GM19397 (cell line): ENCODE data around the gene FADS6.
"Not testable (repeated sequence)": the region's sequence is repeated elsewhere in the genome, so short reads cannot be mapped to it uniquely, and the experiment has no call there.

Source experiments
- ATAC-seq: cut with Tn5 transposase; IDR thresholded peaks from one replicate; pipeline ENCODE4 v1.9.1; 2021; ENCODE audit warnings: mild to moderate bottlenecking, moderate library complexity; ENCODE audit not compliant: unreplicated experiment

The FADS6 gene

GRCh38 chr17:74921026-74921681, 27.7 kb upstream of the FADS6 start:
- no peak for ATAC-seq

GRCh38 chr17:74920642-74921025, 27.2 kb upstream of the FADS6 start:
- ATAC-seq = no peak

GRCh38 chr17:74920306-74920620, 26.8 kb upstream of the FADS6 start:
- no peak for ATAC-seq

GRCh38 chr17:74919440-74920305, 26.2 kb upstream of the FADS6 start:
- no peak for ATAC-seq

GRCh38 chr17:74918906-74919305, 25.5 kb upstream of the FADS6 start:
- ATAC-seq = no peak

- no peak for ATAC-seq
Observed at GRCh38 chr17:74917430-74917829, 24.0 kb upstream of the FADS6 start.

GRCh38 chr17:74916851-74917199, 23.4 kb upstream of the FADS6 start:
- ATAC-seq = no peak

- no peak for ATAC-seq
Observed at GRCh38 chr17:74916136-74916850, 22.9 kb upstream of the FADS6 start.

- ATAC-seq = not testable (repeated sequence)
Observed at GRCh38 chr17:74911423-74911822, 18.0 kb upstream of the FADS6 start.

GRCh38 chr17:74909097-74909496, 15.7 kb upstream of the FADS6 start:
- ATAC-seq = not testable (repeated sequence)

GRCh38 chr17:74907012-74907411, 13.6 kb upstream of the FADS6 start:
- ATAC-seq = no peak

- not testable (repeated sequence) for ATAC-seq
Observed at GRCh38 chr17:74906214-74906793, 12.9 kb upstream of the FADS6 start.

GRCh38 chr17:74904687-74905409, 11.4 kb upstream of the FADS6 start:
- no peak for ATAC-seq

- ATAC-seq = no peak
Observed at GRCh38 chr17:74903671-74904070, 10.2 kb upstream of the FADS6 start.

GRCh38 chr17:74903034-74903433, 9.6 kb upstream of the FADS6 start:
- no peak for ATAC-seq

GRCh38 chr17:74901353-74902135, 8.1 kb upstream of the FADS6 start:
- ATAC-seq = no peak

GRCh38 chr17:74900208-74900607, 6.8 kb upstream of the FADS6 start:
- no peak for ATAC-seq

- ATAC-seq = no peak
Observed at GRCh38 chr17:74898376-74898946, 5.0 kb upstream of the FADS6 start.

- no peak for ATAC-seq
Observed at GRCh38 chr17:74893936-74894671, 671 bp upstream of the FADS6 start.
